Tibial artery (tissue), 4 donors: ENCODE data around the gene TOPORS.
"Not testable (repeated sequence)": the region's sequence is repeated elsewhere in the genome, so short reads cannot be mapped to it uniquely, and the experiment has no call there.

ENCODE experiments used
- DNase-seq, 2 donors: peaks; one replicate each; pipeline ENCODE4 v3.0.0-alpha.2; 2019
- H3K27ac ChIP-seq, 2 donors: fragments of 200-600 bp; sonication (generic) in 1 of 2; 1 replicate in 1 of 2; 2 replicates in 1 of 2; pipeline ENCODE4 v1.5.1; 2018 to 2019; ENCODE audit warnings: mild to moderate bottlenecking in 1 of 2
- H3K27me3 ChIP-seq, 2 donors: fragments of 200-600 bp; sonication (generic) in 1 of 2; one replicate each; pipeline versions ENCODE4 v1.5.1 to v1.6.0; 2016 to 2019
- H3K36me3 ChIP-seq, 3 donors: fragments of 200-600 bp; sonication (generic) in 2 of 3; one replicate each; pipeline ENCODE4 v1.5.1; 2016 to 2019; ENCODE audit warnings: mild to moderate bottlenecking in 2 of 3
- H3K4me1 ChIP-seq, 4 donors: fragments of 200-600 bp; sonication (generic) in 2 of 4; 1 replicate in 3 of 4; 2 replicates in 1 of 4; pipeline ENCODE4 v1.5.1; 2016 to 2019
- H3K4me3 ChIP-seq, 2 donors: fragments of 200-600 bp; sonication (generic) in 1 of 2; 1 replicate in 1 of 2; 2 replicates in 1 of 2; pipeline ENCODE4 v1.5.1; 2018 to 2019; ENCODE audit warnings: mild to moderate bottlenecking in 2 of 2
- H3K9me3 ChIP-seq, 3 donors: fragments of 200-600 bp; sonication (generic) in 1 of 3; one replicate each; pipeline ENCODE4 v1.5.1; 2016 to 2019
- intact Hi-C: fragments of 100-400 bp; cut with DNase I; formaldehyde crosslinking; loops from one replicate; pipeline ENCODE4 v1.15.0; 2023; ENCODE audit warnings: low total_unique reads
- TF ChIP-seq, protein P1 (sequence below), 2 experiments: fragments of 200-600 bp in 1 of 2; fragments of 450-650 bp in 1 of 2; IDR thresholded peaks; one replicate each; pipeline ENCODE4 v1.5.1; 2017 to 2019; ENCODE audit warnings: antibody characterized with exemption in 2 of 2, mild to moderate bottlenecking in 1 of 2, moderate library complexity in 1 of 2

TOPORS gene

DNA sequence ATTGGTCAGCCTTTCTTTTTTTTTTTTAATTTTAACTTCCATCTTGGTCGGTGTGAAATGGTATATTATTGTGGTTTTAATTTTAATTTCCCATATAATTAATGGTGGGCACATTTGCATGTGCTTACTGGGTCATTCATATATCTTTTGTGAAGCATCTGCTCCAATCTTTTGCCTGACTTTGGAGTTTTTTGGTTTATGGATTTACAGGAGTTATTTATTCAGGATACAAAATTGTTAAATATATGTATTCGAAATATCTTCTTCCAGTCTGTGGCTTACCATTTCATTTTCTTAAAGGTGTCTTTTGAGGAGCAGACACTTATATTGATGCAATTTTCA lies 25.7 kb downstream of the TOPORS start:
- no peak for DNase-seq
- H3K36me3 ChIP-seq: no peaks in the 10 kb centered on the region
- H3K4me3 ChIP-seq: peak overlapping the region; percentile 61 to 62
- H3K9me3 ChIP-seq: peaks cover 0 to 2% (median 0%) of the 10 kb centered on the region in 3 donors
- H3K4me1 ChIP-seq: peaks cover 0 to 36% (median 15%) of the 10 kb centered on the region in 4 donors
- peak overlapping the region; percentile 82 to 85 for H3K27ac ChIP-seq
- H3K27me3 ChIP-seq: no peaks in the 10 kb centered on the region
- TF ChIP-seq, protein P1, sequence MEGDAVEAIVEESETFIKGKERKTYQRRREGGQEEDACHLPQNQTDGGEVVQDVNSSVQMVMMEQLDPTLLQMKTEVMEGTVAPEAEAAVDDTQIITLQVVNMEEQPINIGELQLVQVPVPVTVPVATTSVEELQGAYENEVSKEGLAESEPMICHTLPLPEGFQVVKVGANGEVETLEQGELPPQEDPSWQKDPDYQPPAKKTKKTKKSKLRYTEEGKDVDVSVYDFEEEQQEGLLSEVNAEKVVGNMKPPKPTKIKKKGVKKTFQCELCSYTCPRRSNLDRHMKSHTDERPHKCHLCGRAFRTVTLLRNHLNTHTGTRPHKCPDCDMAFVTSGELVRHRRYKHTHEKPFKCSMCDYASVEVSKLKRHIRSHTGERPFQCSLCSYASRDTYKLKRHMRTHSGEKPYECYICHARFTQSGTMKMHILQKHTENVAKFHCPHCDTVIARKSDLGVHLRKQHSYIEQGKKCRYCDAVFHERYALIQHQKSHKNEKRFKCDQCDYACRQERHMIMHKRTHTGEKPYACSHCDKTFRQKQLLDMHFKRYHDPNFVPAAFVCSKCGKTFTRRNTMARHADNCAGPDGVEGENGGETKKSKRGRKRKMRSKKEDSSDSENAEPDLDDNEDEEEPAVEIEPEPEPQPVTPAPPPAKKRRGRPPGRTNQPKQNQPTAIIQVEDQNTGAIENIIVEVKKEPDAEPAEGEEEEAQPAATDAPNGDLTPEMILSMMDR (IDR thresholded peaks at IDR 0.05): no peak
- intact Hi-C loops: no loop called here

DNA sequence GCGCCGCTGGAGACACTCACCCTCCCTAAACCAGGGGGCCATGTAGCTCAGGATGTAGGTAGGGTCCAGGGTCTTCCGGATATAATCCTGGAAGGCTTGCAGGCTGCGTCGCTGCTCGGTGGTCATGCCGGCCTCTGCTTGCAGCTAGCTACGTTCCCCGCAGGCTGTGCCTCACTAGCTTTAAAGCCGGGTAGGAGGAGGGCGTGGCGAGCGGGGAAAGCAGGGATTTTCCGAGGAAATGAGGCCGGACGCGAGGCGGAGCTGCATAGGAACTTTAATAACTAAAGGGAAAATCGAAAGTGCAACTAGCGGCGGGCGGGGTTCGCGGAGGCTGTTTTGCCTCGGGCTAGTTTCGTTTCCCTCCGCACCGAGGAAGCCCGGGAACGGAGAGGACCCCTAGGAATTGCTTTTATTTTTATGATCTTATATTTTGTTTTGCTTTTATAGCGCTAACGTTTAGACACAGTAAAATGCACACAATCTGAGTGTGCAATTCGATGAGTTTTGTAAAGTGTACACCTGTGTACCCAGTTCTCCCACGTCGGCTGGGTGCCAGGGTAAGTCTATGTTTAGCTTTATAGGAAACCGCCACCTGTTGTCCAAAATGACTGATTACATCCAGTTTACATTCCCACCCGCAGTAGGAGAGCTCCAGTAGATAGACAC lies 26.2 kb downstream of the TOPORS start, which contains the start of gene RIGI:
RIGI (minus strand) TSS at position 156 of the 666 bp plus-strand sequence; CDS start at position 126, 30 bp downstream.
- Histone ChIP-seq H3K27me3 (no peaks in the 10 kb centered on the region), H3K9me3 (peaks cover 0 to 1% (median 0%) of the 10 kb centered on the region in 3 donors), H3K27ac (peak within 1 kb of the TSS; percentile 82 to 85), H3K4me1 (peaks cover 0 to 36% (median 15%) of the 10 kb centered on the region in 4 donors), H3K36me3 (no peaks in the 10 kb centered on the region), H3K4me3 (peak within 1 kb of the TSS; percentile 61 to 62)
- intact Hi-C loops: no loop called here
- peak; percentile 96 for DNase-seq
- TF ChIP-seq, protein P1 (IDR thresholded peaks at IDR 0.05): peak; percentile 30 to 35

- intact Hi-C loops: no loop called here
- Histone ChIP-seq H3K4me3 (peak overlapping the region; percentile 61 to 62), H3K9me3 (no peaks in the 10 kb centered on the region), H3K4me1 (peaks cover 0 to 36% (median 15%) of the 10 kb centered on the region in 4 donors), H3K36me3 (no peaks in the 10 kb centered on the region), H3K27ac (peak overlapping the region; percentile 82 to 85), H3K27me3 (no peaks in the 10 kb centered on the region)
- DNase-seq: no peak
- TF ChIP-seq, protein P1 (IDR thresholded peaks at IDR 0.05): no peak
Measured at GRCh38 chr9:32525709-32526030, 26.7 kb downstream of the TOPORS start.

GRCh38 chr9:32524892-32525708 lies 27.3 kb downstream of the TOPORS start:
- intact Hi-C loops: no loop called here
- Histone ChIP-seq H3K27ac (peak overlapping the region; percentile 82 to 85), H3K27me3 (no peaks in the 10 kb centered on the region), H3K36me3 (no peaks in the 10 kb centered on the region), H3K4me3 (peak overlapping the region; percentile 61 to 62), H3K9me3 (no peaks in the 10 kb centered on the region), H3K4me1 (peaks cover 0 to 36% (median 15%) of the 10 kb centered on the region in 4 donors)
- TF ChIP-seq, protein P1 (IDR thresholded peaks at IDR 0.05): no peak
- no peak for DNase-seq

- DNase-seq, H3K27ac ChIP-seq, H3K9me3 ChIP-seq, intact Hi-C loops, H3K36me3 ChIP-seq, H3K27me3 ChIP-seq: not testable (repeated sequence)
- Histone ChIP-seq H3K4me1 (peaks cover 0 to 36% (median 15%) of the 10 kb centered on the region in 4 donors), H3K4me3 (peak overlapping the region; percentile 61 to 62)
Measured at GRCh38 chr9:32524558-32524891, 27.9 kb downstream of the TOPORS start.

GRCh38 chr9:32523910-32524309 lies 28.5 kb downstream of the TOPORS start:
- DNase-seq: no peak
- intact Hi-C loops: no loop called here
- Histone ChIP-seq H3K9me3 (no peaks in the 10 kb centered on the region), H3K4me3 (no peak overlapping the region), H3K36me3 (no peaks in the 10 kb centered on the region), H3K27ac (no peak overlapping the region), H3K4me1 (peaks cover 0 to 36% (median 15%) of the 10 kb centered on the region in 4 donors), H3K27me3 (no peaks in the 10 kb centered on the region)
- TF ChIP-seq, protein P1 (IDR thresholded peaks at IDR 0.05): no peak
